Naive thymus-derived CD8-positive, alpha-beta T cell (primary cell): Measurements from ENCODE around the gene KRI1. TPM values are rescaled to one million over a fixed set of nuclear protein-coding genes. Genes with fewer than 3 reads are reported as not detected.
A peak's percentile ranks its signal among the peaks of the same experiment; 100 is the strongest.
"Not testable (repeated sequence)": the region's sequence is repeated elsewhere in the genome, so short reads cannot be mapped to it uniquely, and the experiment has no call there.

Source experiments
- ATAC-seq, 2 donors: fragments of 150-1000 bp; cut with Tn5 transposase in 1 of 2; sonication (Bioruptor Pico), chemical (Tn5 transposase) in 1 of 2; 1 replicate in 1 of 2; 2 replicates in 1 of 2; pipeline ENCODE4 v1.10.0; 2021; ENCODE audit warnings: mild to moderate bottlenecking in 2 of 2, moderate library complexity in 2 of 2
- POLR2A ChIA-PET: fragments of 350-600 bp; sonication (Branson Sonifier 250); formaldehyde crosslinking; loops from one replicate; lab custom pipeline; 2021; ENCODE audit warnings: antibody characterized with exemption; lab: Charles Lee
- DNase-seq, 10 donors: peaks; one replicate each; pipeline versions ENCODE4 v3.0.0 to v3.0.0-alpha.2; 2020 to 2022
- H3K27ac Mint-ChIP-seq, 10 donors: one replicate each; pipeline ENCODE4 v1.8.0; 2020 to 2022; ENCODE audit warnings: mild to moderate bottlenecking in 10 of 10, mixed read lengths in 10 of 10, moderate library complexity in 4 of 10, inconsistent platforms in 1 of 10
- H3K27me3 Mint-ChIP-seq, 5 donors: one replicate each; pipeline ENCODE4 v1.8.0; 2021 to 2022; ENCODE audit warnings: mixed read lengths in 5 of 5
- H3K36me3 Mint-ChIP-seq, 3 donors: one replicate each; pipeline ENCODE4 v1.8.0; 2020 to 2022; ENCODE audit warnings: mixed read lengths in 3 of 3, mild to moderate bottlenecking in 2 of 3, inconsistent platforms in 1 of 3
- H3K4me1 Mint-ChIP-seq, 4 donors: one replicate each; pipeline ENCODE4 v1.8.0; 2021 to 2022; ENCODE audit warnings: mixed read lengths in 4 of 4
- H3K4me3 Mint-ChIP-seq, 10 donors: one replicate each; pipeline ENCODE4 v1.8.0; 2020 to 2022; ENCODE audit warnings: mild to moderate bottlenecking in 10 of 10, mixed read lengths in 10 of 10, moderate library complexity in 6 of 10, inconsistent platforms in 1 of 10
- H3K9me3 Mint-ChIP-seq, 9 donors: one replicate each; pipeline ENCODE4 v1.8.0; 2020 to 2022; ENCODE audit warnings: mixed read lengths in 9 of 9, mild to moderate bottlenecking in 3 of 9, inconsistent platforms in 1 of 9, moderate library complexity in 1 of 9
- polyA plus RNA-seq, 3 donors: library from polyadenylated mRNA; unstranded; fragments of 300-500 nt; fragmentation: Illumina TruSeq; gene quantifications; one replicate each; pipeline ENCODE4 v1.2.3, GENCODE V29; 2021
- total RNA-seq, 8 experiments: library from RNA in 2 of 8; stranded (reverse) in 2 of 8; gene quantifications; one replicate each; pipeline ENCODE4 v1.2.3 and lab custom pipeline; 2021 to 2026

KRI1 gene
- total and polyA plus RNA-seq, 5 experiments from 2014 or later, result 12.8 to 68.4 (median 46.9) TPM

DNA sequence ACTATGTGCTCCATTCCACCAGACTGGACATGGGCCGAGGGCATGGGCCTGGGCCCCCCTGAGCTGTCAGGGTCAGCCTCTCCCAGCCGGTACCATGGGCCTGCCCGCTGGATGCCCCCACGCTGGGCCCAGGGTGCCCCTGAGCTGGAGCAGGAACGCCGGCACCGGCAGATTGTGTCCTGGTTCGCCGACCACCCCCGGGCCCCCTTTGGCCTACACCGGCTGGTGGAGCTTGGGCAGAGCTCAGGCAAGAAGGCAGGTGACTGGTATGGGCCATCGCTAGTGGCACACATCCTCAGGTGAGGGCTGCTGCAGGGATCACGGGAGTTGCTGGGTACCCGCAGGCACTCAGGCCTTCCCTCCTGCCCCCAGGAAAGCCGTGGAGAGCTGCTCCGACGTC lies 19.0 kb downstream of the KRI1 start:
- Mint-ChIP-seq H3K4me3 (no peak overlapping the region), H3K36me3 (peaks cover 0 to 39% (median 5%) of the 10 kb centered on the region in 3 donors), H3K27me3 (no peaks in the 10 kb centered on the region), H3K4me1 (peaks cover 7 to 41% (median 21%) of the 10 kb centered on the region in 4 donors), H3K27ac (no peak overlapping the region), H3K9me3 (peaks cover 0 to 2% (median 0%) of the 10 kb centered on the region in 9 donors)
- DNase-seq, result no peak
- no peak for ATAC-seq
- POLR2A ChIA-PET, result interaction anchor here (1.3 to 3.4 kb wide), 2 partner anchors 17 to 20 kb away, joined by 6 to 17 read pairs; partner anchors contain the start of gene KRI1

- POLR2A ChIA-PET, result interaction anchor here (0.6 to 3.8 kb wide), 3 partner anchors 9 to 412 kb away, joined by 4 to 31 read pairs (median 6); no protein-coding TSS in a partner anchor
- H3K36me3 Mint-ChIP-seq, result peaks cover 0 to 20% (median 5%) of the 10 kb centered on the region in 3 donors
- no peaks in the 10 kb centered on the region for H3K9me3 Mint-ChIP-seq
- H3K4me1 Mint-ChIP-seq, result peaks cover 9 to 29% (median 14%) of the 10 kb centered on the region in 4 donors
- H3K4me3 Mint-ChIP-seq, result peak overlapping the region; percentile 79 to 92 (median 88)
- DNase-seq (peak in 1 of 10 donors; percentile 11), ATAC-seq (no peak)
- H3K27me3 Mint-ChIP-seq, result peaks cover 0 to 4% (median 3%) of the 10 kb centered on the region in 5 donors
- H3K27ac Mint-ChIP-seq, result peak overlapping the region; percentile 82 to 95 (median 91)
These were observed 21.0 kb downstream of the KRI1 start for GRCh38 chr19:10544753-10545251.

DNA sequence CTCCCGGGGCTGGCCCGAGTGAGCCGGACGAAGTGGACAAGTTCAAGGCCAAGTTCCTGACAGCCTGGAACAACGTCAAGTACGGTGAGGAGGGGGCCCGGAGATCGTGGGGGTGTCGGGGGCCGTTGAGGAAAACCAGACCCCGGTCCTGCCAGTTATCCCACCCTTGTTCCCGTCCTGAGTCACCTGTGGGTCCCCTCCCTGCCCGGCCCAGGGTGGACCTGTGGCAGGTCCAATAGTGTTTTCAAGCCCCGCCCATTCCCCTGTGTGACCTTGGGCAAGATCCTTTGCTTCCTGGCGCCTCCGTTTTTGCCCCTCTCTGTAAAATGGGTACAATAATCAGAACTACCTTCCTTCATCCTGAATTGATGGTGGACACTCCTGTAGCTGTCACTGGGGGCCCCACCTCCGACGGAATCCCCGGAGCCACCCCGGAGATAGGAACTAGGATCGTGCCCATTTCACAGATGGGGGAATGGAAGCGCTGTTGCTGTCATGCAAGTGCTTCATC lies 21.5 kb downstream of the KRI1 start:
- POLR2A ChIA-PET, result interaction anchor here (0.6 to 3.8 kb wide), 2 partner anchors 10 to 412 kb away, joined by 4 to 31 read pairs; no protein-coding TSS in a partner anchor
- no peak for ATAC-seq
- DNase-seq, result peak in 1 of 10 donors; percentile 66

DNA sequence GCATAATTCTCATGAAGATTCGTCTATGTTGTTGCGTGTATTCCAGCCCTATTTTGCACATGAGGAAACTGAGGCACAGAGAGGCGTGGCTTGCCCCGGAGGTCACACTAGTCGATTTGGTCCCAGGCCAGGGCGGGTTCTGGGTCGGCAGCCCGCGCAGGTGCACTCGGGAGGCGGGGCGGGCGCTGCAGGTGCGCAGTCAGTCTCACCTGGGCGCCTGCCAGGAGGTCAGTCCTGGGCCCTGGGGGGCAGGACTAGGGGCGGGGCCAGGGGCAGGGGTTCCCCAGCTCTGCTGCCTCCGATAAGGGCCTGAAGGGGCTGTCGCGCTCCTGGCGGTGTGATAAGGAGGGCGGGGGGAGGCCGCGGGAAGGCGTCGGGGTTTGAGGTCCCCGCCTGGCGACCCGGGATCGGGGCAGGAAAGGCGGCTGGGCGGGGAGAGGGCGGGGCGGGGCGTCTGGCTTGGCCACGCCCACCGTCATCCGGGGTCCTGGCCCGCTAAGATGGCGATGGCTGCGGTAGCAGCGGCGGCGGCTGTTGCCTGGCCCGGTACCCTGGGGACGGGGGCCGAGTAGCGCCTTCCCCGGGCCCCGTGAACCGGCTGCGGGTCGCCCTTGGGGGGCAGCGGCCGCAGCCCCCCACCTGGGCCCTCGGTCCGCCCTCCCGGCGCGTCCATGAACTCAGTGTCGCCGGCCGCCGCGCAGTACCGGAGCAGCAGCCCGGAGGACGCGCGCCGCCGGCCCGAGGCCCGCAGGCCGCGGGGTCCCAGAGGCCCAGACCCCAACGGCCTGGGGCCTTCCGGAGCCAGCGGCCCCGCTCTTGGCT lies 22.2 kb downstream of the KRI1 start, which contains the start of gene ATG4D:
ATG4D (plus strand) TSS at position 485 of the 822 bp plus-strand sequence; CDS start at position 672, 187 bp downstream.
- H3K9me3 Mint-ChIP-seq, result no peaks in the 10 kb centered on the region
- peaks cover 3 to 12% (median 4%) of the 10 kb centered on the region in 5 donors for H3K27me3 Mint-ChIP-seq
- DNase-seq, result peak; percentile 76 to 90 (median 85)
- peak within 1 kb of the TSS; percentile 79 to 92 (median 88) for H3K4me3 Mint-ChIP-seq
- POLR2A ChIA-PET, result interaction anchor here (0.5 to 3.8 kb wide), 10 partner anchors 11 to 60 kb away, joined by 3 to 31 read pairs (median 6); partner anchors contain the start of gene KRI1
- peaks cover 0 to 12% (median 2%) of the 10 kb centered on the region in 3 donors for H3K36me3 Mint-ChIP-seq
- peak; percentile 87 for ATAC-seq
- H3K27ac Mint-ChIP-seq, result peak within 1 kb of the TSS; percentile 82 to 95 (median 91)
- H3K4me1 Mint-ChIP-seq, result peaks cover 8 to 27% (median 16%) of the 10 kb centered on the region in 4 donors

More for the DNA sequence above, 21.5 kb downstream of the KRI1 start:
- Mint-ChIP-seq H3K27ac (peak overlapping the region; percentile 82 to 95 (median 91)), H3K9me3 (no peaks in the 10 kb centered on the region), H3K27me3 (peaks cover 0 to 5% (median 3%) of the 10 kb centered on the region in 5 donors), H3K4me1 (peaks cover 9 to 29% (median 14%) of the 10 kb centered on the region in 4 donors), H3K36me3 (peaks cover 0 to 16% (median 5%) of the 10 kb centered on the region in 3 donors), H3K4me3 (peak overlapping the region; percentile 79 to 92 (median 88))

- H3K27me3 Mint-ChIP-seq, result peaks cover 3 to 15% (median 7%) of the 10 kb centered on the region in 5 donors
- H3K9me3 Mint-ChIP-seq, result no peaks in the 10 kb centered on the region
- H3K4me3 Mint-ChIP-seq, result peak overlapping the region; percentile 76 to 89 (median 80)
- peak overlapping the region; percentile 6 to 91 (median 87) for H3K27ac Mint-ChIP-seq
- ATAC-seq, result no peak
- H3K4me1 Mint-ChIP-seq, result peaks cover 7 to 27% (median 16%) of the 10 kb centered on the region in 4 donors
- H3K36me3 Mint-ChIP-seq, result peaks cover 0 to 6% (median 0%) of the 10 kb centered on the region in 3 donors
- no peak for DNase-seq
- POLR2A ChIA-PET, result interaction anchor here (0.5 to 3.8 kb wide), 12 partner anchors 11 to 110 kb away, joined by 3 to 31 read pairs (median 4); partner anchors contain the start of gene KRI1
These were observed 22.8 kb downstream of the KRI1 start for GRCh38 chr19:10543059-10543419.

DNA sequence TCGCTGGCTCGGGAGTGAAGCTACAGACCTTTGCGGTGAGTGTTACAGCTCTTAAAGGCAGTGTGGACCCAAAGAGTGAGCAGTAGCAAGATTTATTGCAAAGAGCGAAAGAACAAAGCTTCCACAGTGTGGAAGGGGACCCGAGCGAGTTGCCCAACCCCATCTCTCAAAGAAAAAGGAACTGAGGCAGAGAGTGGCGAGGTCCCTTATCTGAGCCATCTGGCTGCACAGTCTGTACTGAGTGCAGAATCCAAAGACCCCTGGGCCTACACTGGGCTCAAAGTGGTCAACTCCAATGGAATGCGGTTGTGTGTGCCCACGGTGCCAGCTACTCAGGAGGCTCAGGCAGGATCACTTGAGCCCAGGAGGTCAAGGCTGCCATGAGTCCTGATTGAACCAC lies 26.8 kb downstream of the KRI1 start:
- peaks cover 5 to 19% (median 10%) of the 10 kb centered on the region in 5 donors for H3K27me3 Mint-ChIP-seq
- not testable (repeated sequence) for H3K36me3 Mint-ChIP-seq, H3K4me1 Mint-ChIP-seq, DNase-seq, ATAC-seq, H3K9me3 Mint-ChIP-seq
- POLR2A ChIA-PET, result interaction anchor here (0.5 to 1.0 kb wide), 3 partner anchors 13 to 57 kb away, joined by 3 read pairs; no protein-coding TSS in a partner anchor
- H3K4me3 Mint-ChIP-seq, result peak overlapping the region in 1 of 10 donors; percentile 50
- peak overlapping the region in 1 of 10 donors; percentile 16 for H3K27ac Mint-ChIP-seq

DNA sequence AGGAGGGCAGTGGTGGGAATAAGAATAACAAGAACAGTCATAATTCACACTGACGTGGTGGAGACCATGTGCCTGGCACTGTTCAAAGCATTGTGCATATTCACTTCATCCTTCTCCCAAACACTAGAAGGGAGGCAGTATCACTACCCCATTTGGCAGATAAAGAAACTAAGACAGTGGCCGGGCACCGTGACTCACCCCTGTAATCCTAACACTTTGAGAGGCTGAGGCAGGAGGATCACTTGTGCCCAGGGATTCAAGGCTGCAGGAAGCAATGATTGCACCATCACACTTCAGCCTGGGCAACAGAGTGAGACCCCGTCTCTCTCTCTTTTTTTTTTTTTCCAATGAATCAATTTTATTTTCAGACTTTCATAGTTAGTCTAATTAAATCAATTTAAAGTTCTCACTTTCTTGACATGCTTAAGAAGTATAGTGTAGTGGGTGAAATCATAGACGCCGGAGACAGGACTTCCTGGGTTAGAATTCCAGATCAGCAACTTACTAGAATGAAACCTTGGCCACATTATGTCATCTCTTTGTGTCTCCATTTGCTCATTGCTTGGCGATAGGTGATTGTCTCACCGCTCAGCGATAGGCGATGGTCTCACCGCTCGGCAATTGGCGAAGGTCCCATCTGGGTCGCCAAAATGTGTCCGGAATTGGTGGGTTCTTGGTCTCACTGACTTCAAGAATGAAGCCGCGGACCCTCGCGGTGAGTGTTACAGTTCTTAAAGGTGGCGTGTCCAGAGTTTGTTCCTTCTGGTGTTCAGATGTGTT lies 27.4 kb downstream of the KRI1 start:
- H3K4me1 Mint-ChIP-seq, result peaks cover 3 to 9% (median 6%) of the 10 kb centered on the region in 4 donors
- no peaks in the 10 kb centered on the region for H3K9me3 Mint-ChIP-seq
- POLR2A ChIA-PET, result interaction anchor here (0.6 to 1.0 kb wide), 2 partner anchors 14 to 314 kb away, joined by 3 to 7 read pairs; no protein-coding TSS in a partner anchor
- H3K27me3 Mint-ChIP-seq, result peaks cover 5 to 19% (median 10%) of the 10 kb centered on the region in 5 donors
- H3K27ac Mint-ChIP-seq, result peak overlapping the region in 1 of 10 donors; percentile 16
- H3K36me3 Mint-ChIP-seq, result no peaks in the 10 kb centered on the region
- DNase-seq, result no peak
- ATAC-seq, result no peak
- peak overlapping the region in 1 of 10 donors; percentile 50 for H3K4me3 Mint-ChIP-seq

DNA sequence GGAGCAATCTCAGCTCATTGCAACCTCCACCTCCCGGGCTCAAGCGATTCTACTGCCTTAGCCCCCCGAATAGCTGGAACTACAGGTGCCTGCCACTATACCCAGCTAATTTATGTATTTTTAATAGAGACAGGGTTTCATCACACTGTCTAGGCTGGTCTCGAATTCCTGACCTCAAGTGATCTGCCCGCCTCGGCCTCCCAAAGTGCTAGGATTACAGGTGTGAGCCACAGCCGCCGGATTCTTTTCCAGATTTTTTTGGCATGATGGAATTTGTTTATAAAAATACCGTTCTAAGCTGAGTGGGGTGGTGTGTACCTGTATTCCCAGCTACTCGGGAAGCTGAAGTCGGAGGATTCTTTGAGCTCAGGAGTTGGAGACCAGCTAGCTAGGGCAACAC lies 28.1 kb downstream of the KRI1 start:
- Mint-ChIP-seq H3K4me1 (peaks cover 0 to 5% (median 4%) of the 10 kb centered on the region in 4 donors), H3K27ac (no peak overlapping the region), H3K4me3 (no peak overlapping the region), H3K9me3 (no peaks in the 10 kb centered on the region), H3K27me3 (peaks cover 5 to 19% (median 10%) of the 10 kb centered on the region in 5 donors), H3K36me3 (no peaks in the 10 kb centered on the region)
- no peak for ATAC-seq
- POLR2A ChIA-PET, result interaction anchor here (0.6 kb wide), 1 partner anchor 314 kb away, joined by 7 read pairs; no protein-coding TSS in a partner anchor
- no peak for DNase-seq

DNA sequence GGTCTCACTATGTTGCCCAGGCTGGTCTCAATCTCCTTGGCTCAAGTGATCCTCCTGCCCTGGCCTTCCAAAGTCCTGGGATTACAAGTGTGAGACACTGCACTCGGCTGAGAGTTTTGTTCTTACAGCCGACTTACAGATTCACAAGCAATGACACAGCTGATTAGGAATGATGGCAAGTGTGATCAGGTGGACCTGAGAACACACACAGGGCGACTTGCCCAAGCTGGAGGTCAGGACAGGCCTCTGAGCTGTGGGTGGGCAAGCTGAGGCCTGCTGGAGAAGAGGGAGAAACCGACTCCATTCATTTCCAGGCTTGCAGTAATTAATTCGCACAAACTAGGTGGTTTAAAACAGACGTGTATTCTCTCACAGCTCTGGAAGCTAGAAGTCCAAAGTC lies 30.2 kb downstream of the KRI1 start:
- DNase-seq (no peak), ATAC-seq (no peak)
- Mint-ChIP-seq H3K36me3 (no peaks in the 10 kb centered on the region), H3K27ac (no peak overlapping the region), H3K4me3 (no peak overlapping the region), H3K9me3 (no peaks in the 10 kb centered on the region), H3K27me3 (peaks cover 5 to 19% (median 10%) of the 10 kb centered on the region in 5 donors), H3K4me1 (peaks cover 0 to 4% (median 2%) of the 10 kb centered on the region in 4 donors)
- POLR2A ChIA-PET, result no interaction called here

GRCh38 chr19:10533646-10534386 lies 32.0 kb downstream of the KRI1 start:
- peaks cover 1 to 9% (median 6%) of the 10 kb centered on the region in 5 donors for H3K27me3 Mint-ChIP-seq

GRCh38 chr19:10532457-10532856 lies 33.4 kb downstream of the KRI1 start:
- ATAC-seq, result no peak
- peaks cover 0 to 4% (median 2%) of the 10 kb centered on the region in 5 donors for H3K27me3 Mint-ChIP-seq
- no peak for DNase-seq
- H3K4me1 Mint-ChIP-seq, result peaks cover 0 to 3% (median 0%) of the 10 kb centered on the region in 4 donors
- H3K4me3 Mint-ChIP-seq, result no peak overlapping the region
- POLR2A ChIA-PET, result no interaction called here
- peak overlapping the region in 3 of 10 donors; percentile 5 to 25 (median 13) for H3K27ac Mint-ChIP-seq
- H3K9me3 Mint-ChIP-seq, result no peaks in the 10 kb centered on the region
- no peaks in the 10 kb centered on the region for H3K36me3 Mint-ChIP-seq

More at GRCh38 chr19:10533646-10534386, 32.0 kb downstream of the KRI1 start:
- Mint-ChIP-seq H3K4me1 (peaks cover 0 to 3% (median 2%) of the 10 kb centered on the region in 4 donors), H3K4me3 (no peak overlapping the region), H3K9me3 (no peaks in the 10 kb centered on the region), H3K36me3 (no peaks in the 10 kb centered on the region), H3K27ac (no peak overlapping the region)
- ATAC-seq (no peak), DNase-seq (no peak)
- POLR2A ChIA-PET, result interaction anchor here (0.7 to 0.8 kb wide), 3 partner anchors 30 to 427 kb away, joined by 3 to 4 read pairs (median 3); partner anchors contain the start of genes KEAP1 and SMARCA4
